Measurements from ENCODE around the gene FNIP2.

DNA sequence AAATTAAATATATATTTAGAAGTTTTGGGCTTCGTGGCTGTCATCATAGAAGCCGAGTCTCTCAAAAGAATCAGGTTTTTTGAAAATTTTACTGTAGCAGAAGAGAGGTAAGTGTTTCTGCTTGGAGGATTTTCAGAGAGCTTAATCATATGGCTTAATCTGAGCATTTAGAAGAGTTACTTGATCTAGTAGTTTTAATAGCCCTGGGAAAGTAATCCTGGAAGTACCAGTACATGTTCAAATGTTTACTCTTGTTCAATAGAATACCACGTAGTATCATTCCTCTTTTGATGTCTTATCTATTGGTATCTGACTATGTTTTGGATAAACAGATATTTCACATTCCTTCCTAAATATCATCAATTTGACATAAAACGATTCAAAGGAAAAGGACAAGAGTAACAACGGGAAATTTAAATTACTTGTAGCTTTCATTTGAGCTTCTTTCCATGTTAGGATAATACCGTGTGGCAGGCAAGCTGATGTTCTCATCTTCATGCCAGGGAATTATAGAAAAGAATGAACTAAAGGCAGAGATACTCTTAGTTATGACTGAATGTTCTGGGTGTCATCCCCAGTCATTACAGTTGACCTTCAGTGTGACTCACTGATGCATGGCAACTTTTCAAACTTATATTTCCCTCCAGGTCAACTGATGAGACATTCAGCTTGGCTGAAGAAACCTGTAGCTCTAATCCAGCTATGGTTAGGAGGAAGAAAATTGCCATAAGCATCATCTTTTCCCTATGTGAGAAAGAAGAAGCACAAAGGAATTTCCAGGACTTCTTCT lies 89.8 kb downstream of the FNIP2 start:
- no peak for TF ChIP-seq POLR2A (IDR thresholded peaks at IDR 0.05)
- TF ChIP-seq, protein P1, sequence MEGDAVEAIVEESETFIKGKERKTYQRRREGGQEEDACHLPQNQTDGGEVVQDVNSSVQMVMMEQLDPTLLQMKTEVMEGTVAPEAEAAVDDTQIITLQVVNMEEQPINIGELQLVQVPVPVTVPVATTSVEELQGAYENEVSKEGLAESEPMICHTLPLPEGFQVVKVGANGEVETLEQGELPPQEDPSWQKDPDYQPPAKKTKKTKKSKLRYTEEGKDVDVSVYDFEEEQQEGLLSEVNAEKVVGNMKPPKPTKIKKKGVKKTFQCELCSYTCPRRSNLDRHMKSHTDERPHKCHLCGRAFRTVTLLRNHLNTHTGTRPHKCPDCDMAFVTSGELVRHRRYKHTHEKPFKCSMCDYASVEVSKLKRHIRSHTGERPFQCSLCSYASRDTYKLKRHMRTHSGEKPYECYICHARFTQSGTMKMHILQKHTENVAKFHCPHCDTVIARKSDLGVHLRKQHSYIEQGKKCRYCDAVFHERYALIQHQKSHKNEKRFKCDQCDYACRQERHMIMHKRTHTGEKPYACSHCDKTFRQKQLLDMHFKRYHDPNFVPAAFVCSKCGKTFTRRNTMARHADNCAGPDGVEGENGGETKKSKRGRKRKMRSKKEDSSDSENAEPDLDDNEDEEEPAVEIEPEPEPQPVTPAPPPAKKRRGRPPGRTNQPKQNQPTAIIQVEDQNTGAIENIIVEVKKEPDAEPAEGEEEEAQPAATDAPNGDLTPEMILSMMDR (IDR thresholded peaks at IDR 0.05): no peak

All from testis (tissue), 2 donors.